Measurements from ENCODE around the gene RFT1. TPM values are rescaled to one million over a fixed set of nuclear protein-coding genes. Genes with fewer than 3 reads are reported as not detected.
A peak's percentile ranks its signal among the peaks of the same experiment; 100 is the strongest.

RFT1 gene
- total and polyA plus RNA-seq, 7 experiments from 2014 or later: 16.0 to 32.0 (median 24.1) TPM

DNA sequence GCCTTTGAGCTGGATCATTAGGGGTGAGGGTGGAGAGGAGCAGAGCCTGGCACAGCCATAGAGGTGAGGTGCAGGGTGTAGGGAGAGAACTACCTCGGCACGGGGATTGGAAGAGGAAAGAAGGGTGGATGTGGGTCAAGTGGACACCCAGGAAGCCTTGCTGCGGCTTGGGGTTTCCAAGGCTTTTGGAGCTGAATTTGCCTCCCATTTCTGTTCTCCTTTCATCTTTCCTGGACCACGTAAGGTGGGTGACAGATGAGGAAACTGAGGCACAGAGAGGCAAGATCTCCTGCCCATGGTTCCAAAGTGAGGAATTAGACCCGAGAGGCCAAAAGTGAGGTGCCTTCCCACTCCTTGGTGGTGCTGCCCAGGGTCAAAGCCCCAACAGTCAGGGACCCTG lies 48.9 kb downstream of the RFT1 start:
- Mint-ChIP-seq H3K9me3 (no peaks in the 10 kb centered on the region), H3K27me3 (no peaks in the 10 kb centered on the region), H3K4me1 (no peaks in the 10 kb centered on the region), H3K4me3 (peak overlapping the region in 1 of 10 donors; percentile 38), H3K36me3 (peaks cover 0 to 3% (median 0%) of the 10 kb centered on the region in 5 donors), H3K27ac (peak overlapping the region in 2 of 9 donors; percentile 19 to 54)
- ChIA-PET CTCF (no interaction called here), POLR2A (no interaction called here)
- Histone ChIP-seq H3K9me3 (ENCODE audit: control insufficient read depth in 2 of 3, low read length in 3 of 3) (no peaks in the 10 kb centered on the region), H3K27ac (ENCODE audit: low read depth, low read length) (no peak overlapping the region), H3K27me3 (ENCODE audit: control insufficient read depth in 2 of 2, insufficient read depth in 2 of 2, low read length in 2 of 2) (no peaks in the 10 kb centered on the region), H3K4me3 (ENCODE audit: low read length) (no peak overlapping the region), H3K36me3 (ENCODE audit: control insufficient read depth in 2 of 3, insufficient read depth in 3 of 3, low read length in 3 of 3) (peaks cover 0 to 10% (median 0%) of the 10 kb centered on the region in 3 experiments), H3K4me1 (ENCODE audit: control insufficient read depth in 2 of 2, insufficient read depth in 2 of 2, low read length in 2 of 2) (no peaks in the 10 kb centered on the region)
- DNase-seq: no peak
- intact Hi-C loops (cut with micrococcal nuclease): no loop called here
- ATAC-seq: no peak

DNA sequence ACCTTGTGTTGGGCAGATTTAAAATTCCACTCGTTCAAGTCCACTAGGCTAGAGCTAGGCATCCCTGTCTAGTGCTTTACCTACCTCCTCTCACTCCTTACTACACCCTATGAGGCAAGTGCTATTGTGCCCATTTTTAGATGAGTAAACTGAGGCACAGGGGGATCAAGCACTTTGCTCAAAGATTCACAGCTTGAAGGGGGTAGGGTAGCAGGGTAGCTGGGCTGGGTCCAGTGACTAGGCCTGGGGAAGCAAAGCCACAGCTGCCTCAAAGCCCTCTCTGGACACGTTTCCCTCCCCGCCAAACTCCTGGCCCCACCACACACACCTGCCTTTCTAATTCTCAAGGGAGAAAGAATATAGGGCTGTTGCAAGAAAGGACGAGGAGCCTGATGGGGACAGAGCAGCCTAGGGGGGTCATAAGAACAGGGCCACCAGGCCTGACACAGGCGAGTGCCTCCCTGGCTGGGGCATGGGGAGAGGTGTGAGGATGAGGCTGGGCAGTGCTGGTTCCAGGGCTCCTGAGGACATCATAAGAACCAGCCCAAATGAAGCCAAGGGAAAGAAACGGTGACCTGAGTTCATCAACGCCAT lies 49.5 kb downstream of the RFT1 start:
- H3K9me3 Mint-ChIP-seq: no peaks in the 10 kb centered on the region
- no peaks in the 10 kb centered on the region for H3K27me3 Mint-ChIP-seq
- Histone ChIP-seq H3K27me3 (ENCODE audit: control insufficient read depth in 2 of 2, insufficient read depth in 2 of 2, low read length in 2 of 2) (no peaks in the 10 kb centered on the region), H3K27ac (ENCODE audit: low read depth, low read length) (no peak overlapping the region), H3K36me3 (ENCODE audit: control insufficient read depth in 2 of 3, insufficient read depth in 3 of 3, low read length in 3 of 3) (peaks cover 0 to 10% (median 0%) of the 10 kb centered on the region in 3 experiments), H3K4me3 (ENCODE audit: low read length) (no peak overlapping the region), H3K4me1 (ENCODE audit: control insufficient read depth in 2 of 2, insufficient read depth in 2 of 2, low read length in 2 of 2) (no peaks in the 10 kb centered on the region), H3K9me3 (ENCODE audit: control insufficient read depth in 2 of 3, low read length in 3 of 3) (no peaks in the 10 kb centered on the region)
- POLR2A ChIA-PET: no interaction called here
- DNase-seq (no peak), ATAC-seq (no peak)
- H3K27ac Mint-ChIP-seq: peak overlapping the region in 2 of 9 donors; percentile 24 to 54
- CTCF ChIA-PET: no interaction called here
- H3K4me3 Mint-ChIP-seq: no peak overlapping the region
- intact Hi-C loops (cut with micrococcal nuclease): no loop called here
- peaks cover 0 to 3% (median 0%) of the 10 kb centered on the region in 5 donors for H3K36me3 Mint-ChIP-seq
- no peaks in the 10 kb centered on the region for H3K4me1 Mint-ChIP-seq

DNA sequence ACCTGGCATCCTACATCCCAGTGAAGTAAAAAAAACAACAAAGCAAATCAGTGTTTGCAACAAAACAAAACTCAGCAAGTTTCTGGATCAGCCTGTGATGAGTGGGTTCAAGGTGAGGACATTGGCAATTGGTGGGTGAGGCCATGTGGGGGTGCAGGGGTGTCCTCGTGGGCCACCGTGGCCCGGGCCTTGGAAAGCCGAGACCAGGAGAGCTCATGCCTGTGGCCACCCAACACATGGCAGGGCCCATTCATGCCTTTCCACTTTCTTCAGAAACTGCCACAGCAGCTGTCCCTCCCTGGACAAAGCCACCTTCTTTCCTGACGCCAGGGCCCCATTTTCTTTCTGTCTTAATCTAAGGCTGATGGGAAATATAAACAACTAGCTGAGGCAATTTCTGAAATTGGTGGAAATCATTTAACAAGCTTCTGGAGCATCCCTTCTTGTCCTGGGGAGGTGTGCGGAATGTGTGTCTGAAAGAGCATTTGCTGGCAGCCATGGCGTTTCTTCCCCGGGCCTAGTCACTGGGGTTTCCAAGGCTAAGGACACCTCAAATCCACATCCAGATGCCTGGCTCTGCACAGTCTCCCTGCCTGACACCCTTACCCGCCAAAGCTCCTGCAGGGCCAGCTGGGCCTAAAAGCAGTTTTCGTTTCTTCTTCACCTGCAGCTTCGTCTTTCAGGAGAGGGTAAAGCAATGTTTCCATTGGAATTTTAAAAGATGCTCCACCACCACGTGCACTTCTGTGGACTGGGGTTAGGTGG lies 50.3 kb downstream of the RFT1 start:
- H3K9me3 ChIP-seq (ENCODE audit: control insufficient read depth in 2 of 3, low read length in 3 of 3): no peaks in the 10 kb centered on the region
- DNase-seq (no peak), ATAC-seq (no peak)
- H3K4me3 ChIP-seq (ENCODE audit: low read length): no peak overlapping the region
- H3K9me3 Mint-ChIP-seq: no peaks in the 10 kb centered on the region
- intact Hi-C loops (cut with micrococcal nuclease): no loop called here
- H3K36me3 ChIP-seq (ENCODE audit: control insufficient read depth in 2 of 3, insufficient read depth in 3 of 3, low read length in 3 of 3): peaks cover 0 to 12% (median 0%) of the 10 kb centered on the region in 3 experiments
- no peaks in the 10 kb centered on the region for H3K27me3 ChIP-seq (ENCODE audit: control insufficient read depth in 2 of 2, insufficient read depth in 2 of 2, low read length in 2 of 2)
- CTCF ChIA-PET: interaction anchor here (0.6 to 1.0 kb wide), 2 partner anchors 19 to 28 kb away, joined by 3 read pairs; no protein-coding TSS in a partner anchor
- peaks cover 0 to 3% (median 0%) of the 10 kb centered on the region in 5 donors for H3K36me3 Mint-ChIP-seq
- no peak overlapping the region for H3K4me3 Mint-ChIP-seq
- no peak overlapping the region for H3K27ac ChIP-seq (ENCODE audit: low read depth, low read length)
- peak overlapping the region in 2 of 9 donors; percentile 5 to 24 for H3K27ac Mint-ChIP-seq
- POLR2A ChIA-PET: interaction anchor here (1.2 kb wide), 1 partner anchor 187 kb away, joined by 3 read pairs; no protein-coding TSS in a partner anchor
- no peaks in the 10 kb centered on the region for H3K4me1 Mint-ChIP-seq
- H3K27me3 Mint-ChIP-seq: no peaks in the 10 kb centered on the region
- H3K4me1 ChIP-seq (ENCODE audit: control insufficient read depth in 2 of 2, insufficient read depth in 2 of 2, low read length in 2 of 2): no peaks in the 10 kb centered on the region

DNA sequence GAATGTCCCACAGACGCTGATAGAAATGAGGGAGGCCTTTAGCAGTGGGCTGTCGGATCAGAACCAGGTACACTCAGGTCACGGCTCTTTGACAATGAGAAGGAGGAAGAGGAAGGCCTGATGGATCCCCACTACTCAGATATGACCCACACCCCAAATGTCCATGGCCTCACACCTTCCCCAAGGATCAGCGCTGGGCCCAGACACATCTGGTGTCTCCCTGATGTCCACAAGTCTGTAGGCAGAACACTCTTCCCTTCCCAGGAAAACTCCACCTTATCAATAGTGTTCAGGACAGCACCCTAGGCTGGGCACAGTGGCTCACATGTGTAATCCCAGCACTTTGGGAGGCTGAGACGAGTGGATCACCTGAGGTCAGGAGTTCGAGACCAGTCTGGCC lies 51.1 kb downstream of the RFT1 start:
- H3K9me3 Mint-ChIP-seq: no peaks in the 10 kb centered on the region
- peaks cover 0 to 3% (median 0%) of the 10 kb centered on the region in 5 donors for H3K36me3 Mint-ChIP-seq
- no peak overlapping the region for H3K4me3 ChIP-seq (ENCODE audit: low read length)
- H3K27me3 ChIP-seq (ENCODE audit: control insufficient read depth in 2 of 2, insufficient read depth in 2 of 2, low read length in 2 of 2): no peaks in the 10 kb centered on the region
- no peaks in the 10 kb centered on the region for H3K4me1 ChIP-seq (ENCODE audit: control insufficient read depth in 2 of 2, insufficient read depth in 2 of 2, low read length in 2 of 2)
- no peak for ATAC-seq
- H3K27ac ChIP-seq (ENCODE audit: low read depth, low read length): no peak overlapping the region
- DNase-seq: no peak
- no peaks in the 10 kb centered on the region for H3K9me3 ChIP-seq (ENCODE audit: control insufficient read depth in 2 of 3, low read length in 3 of 3)
- H3K4me1 Mint-ChIP-seq: peaks cover 0 to 5% (median 0%) of the 10 kb centered on the region in 7 donors
- no peak overlapping the region for H3K4me3 Mint-ChIP-seq
- ChIA-PET POLR2A (interaction anchor here (0.5 to 1.2 kb wide), 3 partner anchors 46 to 186 kb away, joined by 3 read pairs; no protein-coding TSS in a partner anchor), CTCF (interaction anchor here (0.6 to 1.0 kb wide), 2 partner anchors 20 to 145 kb away, joined by 3 to 5 read pairs; no protein-coding TSS in a partner anchor)
- intact Hi-C loops (cut with micrococcal nuclease): no loop called here
- no peak overlapping the region for H3K27ac Mint-ChIP-seq
- H3K27me3 Mint-ChIP-seq: no peaks in the 10 kb centered on the region
- peaks cover 0 to 12% (median 0%) of the 10 kb centered on the region in 3 experiments for H3K36me3 ChIP-seq (ENCODE audit: control insufficient read depth in 2 of 3, insufficient read depth in 3 of 3, low read length in 3 of 3)

DNA sequence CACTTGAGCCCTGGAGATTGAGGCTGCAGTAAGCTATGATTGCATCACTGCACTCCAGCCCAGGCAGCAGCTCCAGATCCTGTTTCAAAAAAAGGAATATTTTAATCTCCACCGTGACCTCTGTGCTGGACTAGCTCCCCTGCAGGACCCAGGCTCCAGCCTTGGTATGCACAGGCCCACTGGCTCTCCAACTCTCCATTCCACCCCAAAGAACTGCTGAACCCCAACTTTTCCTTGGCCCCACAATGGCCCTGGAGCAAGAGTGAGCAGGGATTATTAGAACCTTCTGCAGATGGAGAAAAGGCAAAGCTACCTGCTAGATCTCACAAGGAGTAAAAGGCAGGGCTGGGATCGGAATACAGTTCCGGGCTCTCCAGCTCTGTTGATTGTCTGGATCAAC lies 51.6 kb downstream of the RFT1 start:
- H3K9me3 ChIP-seq (ENCODE audit: control insufficient read depth in 2 of 3, low read length in 3 of 3): no peaks in the 10 kb centered on the region
- H3K4me1 Mint-ChIP-seq: peaks cover 0 to 7% (median 0%) of the 10 kb centered on the region in 7 donors
- no peak for ATAC-seq
- ChIA-PET CTCF (interaction anchor here (0.6 kb wide), 1 partner anchor 145 kb away, joined by 5 read pairs; no protein-coding TSS in a partner anchor), POLR2A (interaction anchor here (0.5 to 1.2 kb wide), 3 partner anchors 46 to 185 kb away, joined by 3 read pairs; no protein-coding TSS in a partner anchor)
- H3K9me3 Mint-ChIP-seq: no peaks in the 10 kb centered on the region
- no peaks in the 10 kb centered on the region for H3K27me3 Mint-ChIP-seq
- no peaks in the 10 kb centered on the region for H3K36me3 Mint-ChIP-seq
- H3K4me1 ChIP-seq (ENCODE audit: control insufficient read depth in 2 of 2, insufficient read depth in 2 of 2, low read length in 2 of 2): no peaks in the 10 kb centered on the region
- intact Hi-C loops (cut with micrococcal nuclease): no loop called here
- peaks cover 0 to 12% (median 0%) of the 10 kb centered on the region in 3 experiments for H3K36me3 ChIP-seq (ENCODE audit: control insufficient read depth in 2 of 3, insufficient read depth in 3 of 3, low read length in 3 of 3)
- H3K4me3 ChIP-seq (ENCODE audit: low read length): no peak overlapping the region
- H3K27me3 ChIP-seq (ENCODE audit: control insufficient read depth in 2 of 2, insufficient read depth in 2 of 2, low read length in 2 of 2): no peaks in the 10 kb centered on the region
- no peak overlapping the region for H3K27ac ChIP-seq (ENCODE audit: low read depth, low read length)
- H3K4me3 Mint-ChIP-seq: no peak overlapping the region
- DNase-seq: no peak
- no peak overlapping the region for H3K27ac Mint-ChIP-seq

DNA sequence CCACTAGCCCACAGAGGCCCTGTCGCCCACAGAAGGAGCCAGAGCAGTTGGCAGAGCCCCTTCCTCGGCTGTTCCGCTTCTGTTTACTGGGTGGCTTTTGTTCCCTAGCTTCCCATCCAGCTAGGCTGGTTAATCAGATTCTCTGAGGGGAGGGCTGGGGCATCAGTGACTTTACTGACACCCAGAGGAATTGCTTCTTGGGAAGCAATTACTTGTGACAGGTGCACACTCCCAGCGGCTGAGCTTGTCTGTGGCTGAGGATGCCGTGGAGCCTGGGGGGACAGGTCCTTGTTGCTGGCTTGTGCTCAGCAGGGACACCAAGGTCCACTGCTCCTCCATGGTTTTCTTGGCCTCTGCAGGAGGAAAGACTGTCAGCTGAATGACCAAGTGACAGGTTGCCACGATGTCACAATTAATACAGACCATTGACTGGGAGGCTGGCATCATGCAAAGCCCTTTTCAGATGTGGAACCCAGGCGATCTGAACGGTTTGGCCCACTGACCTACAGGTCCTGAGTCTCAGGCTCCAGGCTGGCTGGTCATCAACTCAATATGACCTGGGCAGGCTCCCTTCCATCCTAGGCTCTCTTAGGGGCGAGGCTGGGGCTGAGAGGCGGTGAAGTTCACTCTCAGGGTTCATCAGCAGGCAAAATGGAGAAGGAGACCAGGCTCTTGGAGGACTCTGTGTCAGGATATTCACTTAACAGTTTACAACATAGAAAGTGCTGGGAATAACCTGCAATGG lies 52.6 kb downstream of the RFT1 start:
- H3K4me1 Mint-ChIP-seq: peaks cover 7 to 15% (median 7%) of the 10 kb centered on the region in 7 donors
- intact Hi-C loops (cut with micrococcal nuclease): no loop called here
- no peaks in the 10 kb centered on the region for H3K9me3 Mint-ChIP-seq
- H3K27ac Mint-ChIP-seq: no peak overlapping the region
- no peak overlapping the region for H3K4me3 Mint-ChIP-seq
- H3K36me3 Mint-ChIP-seq: no peaks in the 10 kb centered on the region
- Histone ChIP-seq H3K27me3 (ENCODE audit: control insufficient read depth in 2 of 2, insufficient read depth in 2 of 2, low read length in 2 of 2) (no peaks in the 10 kb centered on the region), H3K4me3 (ENCODE audit: low read length) (no peak overlapping the region), H3K9me3 (ENCODE audit: control insufficient read depth in 2 of 3, low read length in 3 of 3) (no peaks in the 10 kb centered on the region), H3K27ac (ENCODE audit: low read depth, low read length) (no peak overlapping the region), H3K36me3 (ENCODE audit: control insufficient read depth in 2 of 3, insufficient read depth in 3 of 3, low read length in 3 of 3) (peaks cover 0 to 12% (median 0%) of the 10 kb centered on the region in 3 experiments), H3K4me1 (ENCODE audit: control insufficient read depth in 2 of 2, insufficient read depth in 2 of 2, low read length in 2 of 2) (no peaks in the 10 kb centered on the region)
- POLR2A ChIA-PET: interaction anchor here (0.6 kb wide), 1 partner anchor 105 kb away, joined by 3 read pairs; no protein-coding TSS in a partner anchor
- DNase-seq (no peak), ATAC-seq (no peak)
- CTCF ChIA-PET: no interaction called here
- no peaks in the 10 kb centered on the region for H3K27me3 Mint-ChIP-seq
